Epithelial cell of esophagus (primary cell): ENCODE data around the gene RALGPS1.

ENCODE experiments used
- DNase-seq: peaks from one replicate; pipeline ENCODE4 v3.0.0; 2010; ENCODE audit warnings: low read depth
- H3K4me3 ChIP-seq: 2 replicates; pipeline ENCODE4 v1.5.1; 2011; ENCODE audit warnings: mild to moderate bottlenecking, low read length, control low read depth
- CTCF ChIP-seq: IDR thresholded peaks from 2 replicates; pipeline ENCODE4 v1.5.1; 2011; ENCODE audit warnings: low read depth, mild to moderate bottlenecking, low read length, control low read depth, inconsistent platforms; ENCODE audit not compliant: insufficient read depth; ENCODE audit errors: missing control alignments

The RALGPS1 gene

GRCh38 chr9:126991183-126991582 lies 76.6 kb downstream of the RALGPS1 start:
- DNase-seq: no peak
- no peak overlapping the region for H3K4me3 ChIP-seq
- no peak for TF ChIP-seq CTCF

GRCh38 chr9:126992427-126992826 lies 77.8 kb downstream of the RALGPS1 start:
- no peak for DNase-seq
- H3K4me3 ChIP-seq: no peak overlapping the region
- no peak for TF ChIP-seq CTCF

- no peak for DNase-seq
- no peak for TF ChIP-seq CTCF
- no peak overlapping the region for H3K4me3 ChIP-seq
Measured at GRCh38 chr9:126999315-127000068, 84.9 kb downstream of the RALGPS1 start.

- DNase-seq: peak; percentile 69
- no peak overlapping the region for H3K4me3 ChIP-seq
- TF ChIP-seq CTCF: no peak
Measured at GRCh38 chr9:127004946-127005769, 90.6 kb downstream of the RALGPS1 start.

- no peak for DNase-seq
- H3K4me3 ChIP-seq: no peak overlapping the region
- no peak for TF ChIP-seq CTCF
Measured at GRCh38 chr9:127005770-127006314, 91.3 kb downstream of the RALGPS1 start.

- no peak for TF ChIP-seq CTCF
- H3K4me3 ChIP-seq: no peak overlapping the region
- no peak for DNase-seq
Measured at GRCh38 chr9:127007638-127008037, 93.1 kb downstream of the RALGPS1 start.
